Measurements from ENCODE around the gene PHACTR3.
"Not testable (repeated sequence)": the region's sequence is repeated elsewhere in the genome, so short reads cannot be mapped to it uniquely, and the experiment has no call there.

PHACTR3 gene

GRCh38 chr20:59835448-59836395 is 231.4 kb downstream of the PHACTR3 start:
- DNase-seq = no peak

- DNase-seq = no peak
Observed at GRCh38 chr20:59836767-59837166, 232.4 kb downstream of the PHACTR3 start.

- DNase-seq = no peak
Observed at GRCh38 chr20:59837623-59838394, 233.5 kb downstream of the PHACTR3 start.

GRCh38 chr20:59839400-59839799 is 235.1 kb downstream of the PHACTR3 start:
- no peak for DNase-seq

- no peak for DNase-seq
Observed at GRCh38 chr20:59845472-59845871, 241.1 kb downstream of the PHACTR3 start.

- DNase-seq = no peak
Observed at GRCh38 chr20:59848182-59848581, 243.8 kb downstream of the PHACTR3 start.

GRCh38 chr20:59850018-59850641 is 245.8 kb downstream of the PHACTR3 start:
- no peak for DNase-seq

GRCh38 chr20:59856526-59856925 is 252.2 kb downstream of the PHACTR3 start:
- not testable (repeated sequence) for DNase-seq

- not testable (repeated sequence) for DNase-seq
Observed at GRCh38 chr20:59856941-59857340, 252.6 kb downstream of the PHACTR3 start.

GRCh38 chr20:59857966-59858365 is 253.6 kb downstream of the PHACTR3 start:
- DNase-seq = no peak

GRCh38 chr20:59858425-59858824 is 254.1 kb downstream of the PHACTR3 start:
- DNase-seq = no peak

GRCh38 chr20:59861401-59861800 is 257.1 kb downstream of the PHACTR3 start:
- no peak for DNase-seq

- DNase-seq = no peak
Observed at GRCh38 chr20:59863058-59863457, 258.7 kb downstream of the PHACTR3 start.

GRCh38 chr20:59864726-59865125 is 260.4 kb downstream of the PHACTR3 start:
- DNase-seq = no peak

GRCh38 chr20:59866338-59866737 is 262.0 kb downstream of the PHACTR3 start:
- DNase-seq = no peak

- no peak for DNase-seq
Observed at GRCh38 chr20:59871096-59871495, 266.8 kb downstream of the PHACTR3 start.

GRCh38 chr20:59873409-59873808 is 269.1 kb downstream of the PHACTR3 start:
- DNase-seq = no peak

GRCh38 chr20:59880198-59880597 is 275.9 kb downstream of the PHACTR3 start:
- no peak for DNase-seq

- no peak for DNase-seq
Observed at GRCh38 chr20:59884494-59884893, 280.2 kb downstream of the PHACTR3 start.

GRCh38 chr20:59888050-59888449 is 283.7 kb downstream of the PHACTR3 start:
- DNase-seq = no peak

- DNase-seq = not testable (repeated sequence)
Observed at GRCh38 chr20:59890035-59890434, 285.7 kb downstream of the PHACTR3 start.

GRCh38 chr20:59891581-59891980 is 287.2 kb downstream of the PHACTR3 start:
- DNase-seq = no peak

- no peak for DNase-seq
Observed at GRCh38 chr20:59895908-59896307, 291.6 kb downstream of the PHACTR3 start.

Data from NK-92 treated with Interleukin-12 subunit alpha and Interleukin-12 subunit beta, amount 100 ng/mL, for 24 hours (cell line).